ENCODE results near the gene TARBP1.
A peak's percentile ranks its signal among the peaks of the same experiment; 100 is the strongest.

GRCh38 chr1:234373064-234373958, 105.7 kb downstream of the TARBP1 start, which contains the start of gene COA6:
- peak; percentile 97 for TF ChIP-seq POLR2A (IDR thresholded peaks at IDR 0.05)
- no peak for TF ChIP-seq CTCF (IDR thresholded peaks at IDR 0.05)

Measured in transverse colon (tissue), 3 donors.